Cortex of kidney (tissue), 1 donor: ENCODE measurements around the gene NUDT19.
"Not testable (repeated sequence)": the region's sequence is repeated elsewhere in the genome, so short reads cannot be mapped to it uniquely, and the experiment has no call there.

Experiments
- DNase-seq: peaks from one replicate; lab custom pipeline; 2025; lab: John Stamatoyannopoulos, UW

The NUDT19 gene

GRCh38 chr19:32674931-32675719 is 16.5 kb upstream of the NUDT19 start, which contains the start of gene ANKRD27:
TSS of gene ANKRD27 (minus strand) at chr19:32675180. CDS start at chr19:32659015, 16,165 bp downstream.
- DNase-seq: no peak

- no peak for DNase-seq
Measured at GRCh38 chr19:32675720-32676185, 15.9 kb upstream of the NUDT19 start, which contains the start of gene RGS9BP. TSS of gene RGS9BP (plus strand) at chr19:32675848. CDS start at chr19:32676264, 416 bp downstream.

DNA sequence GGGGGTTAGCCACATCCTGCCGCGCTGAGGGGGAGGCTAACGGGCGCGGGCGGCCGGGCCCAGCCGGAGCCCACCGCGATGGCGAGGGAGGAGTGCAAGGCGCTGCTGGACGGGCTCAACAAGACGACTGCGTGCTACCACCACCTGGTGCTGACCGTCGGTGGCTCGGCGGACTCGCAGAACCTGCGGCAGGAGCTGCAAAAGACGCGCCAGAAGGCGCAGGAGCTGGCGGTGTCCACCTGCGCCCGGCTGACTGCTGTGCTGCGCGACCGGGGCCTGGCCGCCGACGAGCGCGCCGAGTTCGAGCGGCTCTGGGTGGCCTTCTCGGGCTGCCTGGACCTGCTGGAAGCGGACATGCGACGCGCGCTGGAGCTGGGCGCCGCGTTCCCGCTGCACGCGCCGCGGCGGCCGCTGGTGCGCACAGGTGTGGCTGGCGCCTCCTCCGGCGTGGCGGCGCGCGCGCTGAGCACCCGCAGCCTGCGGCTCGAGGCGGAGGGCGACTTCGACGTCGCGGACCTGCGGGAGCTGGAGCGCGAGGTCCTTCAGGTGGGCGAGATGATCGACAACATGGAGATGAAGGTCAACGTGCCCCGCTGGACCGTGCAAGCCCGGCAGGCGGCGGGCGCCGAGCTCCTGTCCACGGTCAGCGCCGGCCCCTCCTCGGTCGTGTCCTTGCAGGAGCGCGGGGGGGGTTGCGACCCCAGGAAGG is 15.3 kb upstream of the NUDT19 start:
- no peak for DNase-seq

DNA sequence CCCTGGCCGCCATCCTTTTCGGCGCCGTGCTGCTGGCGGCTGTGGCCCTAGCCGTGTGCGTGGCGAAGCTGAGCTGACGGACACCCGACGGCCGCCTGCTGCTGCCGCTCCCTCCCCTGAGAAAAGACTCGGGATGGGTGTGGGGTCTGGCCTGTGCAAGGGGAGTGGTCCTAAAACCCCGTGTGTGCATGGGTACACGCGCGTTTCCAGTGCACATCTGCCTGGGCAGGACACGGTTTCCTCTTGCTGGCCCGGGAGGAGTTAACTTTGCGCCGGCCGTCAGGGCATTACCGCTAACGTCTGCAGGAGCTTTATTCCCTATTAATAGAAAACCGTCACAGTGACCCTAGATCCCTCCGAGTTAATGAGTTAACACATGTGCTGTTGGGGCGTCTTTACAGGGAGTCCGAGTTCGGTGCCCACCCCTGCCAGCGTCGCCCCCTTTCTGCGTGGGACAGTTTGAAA is 14.7 kb upstream of the NUDT19 start:
- DNase-seq: no peak

GRCh38 chr19:32677657-32678056 is 14.0 kb upstream of the NUDT19 start:
- DNase-seq: no peak

- DNase-seq: no peak
Measured at GRCh38 chr19:32680986-32681385, 10.6 kb upstream of the NUDT19 start.

GRCh38 chr19:32682317-32682716 is 9.3 kb upstream of the NUDT19 start:
- DNase-seq: no peak

DNA sequence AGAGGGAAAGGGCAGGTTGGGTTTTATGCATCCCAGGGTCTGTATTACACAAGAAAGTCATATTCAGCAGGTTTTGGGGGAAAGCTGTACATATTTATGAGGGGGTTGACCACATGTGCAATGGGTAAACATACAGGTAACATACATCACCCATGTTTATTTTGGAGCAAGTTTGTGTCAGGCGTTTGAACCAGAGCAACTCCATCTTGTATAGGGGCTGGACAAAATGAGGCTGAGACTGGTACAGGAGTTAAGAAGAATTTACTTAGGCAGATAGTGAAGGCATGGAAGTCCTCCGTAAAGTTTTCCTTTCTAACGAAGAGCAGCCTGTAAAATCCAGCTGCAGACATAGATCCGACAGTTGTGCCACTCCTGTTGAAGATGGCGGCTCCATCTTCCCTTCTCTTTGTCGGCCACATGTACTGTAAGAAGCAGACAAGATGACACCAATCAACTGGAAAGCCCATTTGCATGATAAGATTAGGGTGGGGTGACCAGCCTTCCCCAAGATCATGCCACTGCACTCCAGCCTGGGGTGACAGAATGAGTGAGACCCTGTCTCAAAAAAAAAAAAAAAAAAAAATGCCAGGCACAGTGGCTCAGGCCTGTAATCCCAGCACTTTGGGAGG is 4.7 kb upstream of the NUDT19 start:
- DNase-seq: no peak

DNA sequence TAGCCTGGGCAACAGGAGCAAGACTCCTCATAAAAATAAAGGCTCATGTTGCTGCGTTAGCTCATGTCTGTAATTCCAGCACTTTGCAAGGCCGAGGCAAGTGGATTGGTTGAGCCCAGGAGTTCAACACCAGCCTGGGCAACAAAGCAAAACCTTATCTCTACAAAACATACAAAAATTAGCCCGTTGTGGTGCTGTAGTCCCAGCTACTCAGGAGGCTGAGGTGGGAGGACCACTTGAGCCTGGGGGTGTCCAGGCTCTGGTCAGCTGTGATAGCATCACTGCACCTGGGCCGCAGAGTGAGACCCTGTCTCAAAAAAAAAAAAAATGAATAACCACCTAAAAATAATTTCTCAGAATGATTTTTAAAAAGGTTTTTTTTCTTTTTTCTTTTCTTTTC is 3.9 kb upstream of the NUDT19 start:
- no peak for DNase-seq

DNA sequence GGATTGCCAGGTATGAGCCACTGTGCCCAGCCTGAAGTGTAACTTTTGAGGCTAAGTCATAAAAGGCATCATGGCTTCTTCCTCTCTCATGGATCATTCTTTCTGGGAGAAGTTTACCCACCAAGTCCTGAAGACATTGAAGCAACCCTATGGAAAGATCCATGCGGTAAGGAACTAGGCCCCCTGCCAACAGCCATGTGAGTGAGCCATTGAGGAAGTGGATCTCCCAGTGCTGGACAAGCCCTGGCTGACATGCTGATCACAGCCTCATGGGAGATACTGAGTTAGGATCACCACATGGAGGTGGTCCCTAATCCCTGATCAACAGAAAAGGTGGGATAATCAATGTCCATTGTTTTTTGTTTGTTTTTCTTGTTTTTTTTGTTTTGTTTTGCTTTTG is 3.3 kb upstream of the NUDT19 start:
- no peak for DNase-seq

DNA sequence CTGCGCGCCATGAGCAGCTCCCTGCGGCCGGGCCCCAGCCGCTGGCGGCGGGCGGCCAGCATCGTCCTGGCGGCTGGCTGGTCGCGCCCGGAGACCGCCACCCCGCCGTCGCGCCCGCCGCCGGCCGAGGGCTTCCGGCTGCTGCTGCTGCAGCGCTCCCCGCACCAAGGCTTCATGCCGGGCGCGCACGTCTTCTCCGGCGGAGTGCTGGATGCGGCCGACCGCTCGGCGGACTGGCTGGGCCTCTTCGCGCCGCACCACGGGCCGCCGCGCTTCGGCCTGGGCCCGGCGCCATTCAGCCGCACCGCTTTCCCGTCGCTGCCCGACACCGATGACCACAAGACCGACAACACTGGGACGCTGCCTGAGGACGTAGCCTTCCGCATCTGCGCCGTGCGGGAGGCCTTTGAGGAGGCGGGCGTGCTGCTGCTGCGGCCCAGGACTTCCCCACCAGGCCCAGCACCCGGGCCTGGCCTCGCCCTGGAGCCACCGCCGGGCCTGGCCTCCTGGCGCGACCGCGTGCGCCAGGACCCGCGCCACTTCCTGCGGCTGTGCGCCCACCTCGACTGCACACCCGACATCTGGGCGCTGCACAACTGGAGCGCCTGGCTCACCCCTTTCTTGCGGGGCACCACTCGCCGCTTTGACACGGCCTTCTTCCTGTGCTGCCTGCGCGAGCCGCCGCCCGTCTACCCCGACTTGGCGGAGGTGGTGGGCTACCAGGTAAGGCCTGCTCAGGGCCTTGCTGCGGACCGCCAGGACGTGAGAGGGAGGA is 518 bp downstream of the NUDT19 start:
- DNase-seq: no peak

- DNase-seq: no peak
Measured at GRCh38 chr19:32692727-32693061, 1.1 kb downstream of the NUDT19 start.

DNA sequence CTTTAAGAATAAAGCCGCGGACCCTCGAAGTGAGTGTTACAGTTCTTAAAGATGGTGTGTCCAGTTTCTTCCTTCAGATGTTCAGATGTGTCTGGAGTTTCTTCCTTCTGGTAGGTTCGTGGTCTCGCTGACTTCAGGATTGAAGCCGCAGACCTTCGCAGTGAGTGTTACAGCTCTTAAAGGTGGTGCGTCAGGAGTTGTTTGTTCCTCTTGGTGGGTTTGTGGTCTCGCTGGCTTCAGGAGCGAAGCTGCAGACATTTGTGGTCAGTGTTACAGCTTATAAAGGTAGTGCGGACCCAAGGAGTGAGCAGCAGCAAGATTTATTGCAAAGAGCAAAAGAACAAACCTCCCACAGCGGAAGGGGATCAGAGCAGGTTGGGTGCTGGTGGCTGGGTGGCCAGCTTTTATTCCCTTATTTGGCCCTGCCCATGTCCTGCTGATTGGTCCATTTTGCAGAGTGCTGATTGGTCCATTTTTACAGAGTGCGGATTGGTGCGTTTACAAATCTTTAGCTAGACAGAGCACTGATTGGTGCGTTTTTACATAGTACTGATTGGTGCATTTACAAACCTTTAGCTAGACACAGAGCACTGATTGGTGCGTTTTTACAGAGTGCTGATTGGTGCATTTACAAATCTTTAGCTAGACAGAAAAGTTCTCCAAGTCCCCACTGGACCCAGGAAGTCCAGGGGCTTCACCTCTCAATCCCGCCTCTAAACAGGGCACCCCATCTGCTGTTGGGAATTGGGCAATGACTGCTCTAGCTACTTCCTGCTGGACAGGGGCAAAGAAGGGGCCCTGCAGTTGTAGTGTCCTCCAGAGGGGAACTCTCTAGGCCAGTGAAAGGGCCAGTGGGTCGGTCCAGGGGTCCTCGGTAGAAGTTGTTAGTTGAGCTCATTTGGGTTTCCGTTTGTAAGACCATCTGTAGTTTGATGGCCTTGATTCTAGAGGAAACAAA is 1.8 kb downstream of the NUDT19 start:
- DNase-seq: not testable (repeated sequence)

GRCh38 chr19:32694316-32694715 is 2.7 kb downstream of the NUDT19 start:
- not testable (repeated sequence) for DNase-seq

- not testable (repeated sequence) for DNase-seq
Measured at GRCh38 chr19:32694851-32695250, 3.2 kb downstream of the NUDT19 start.

DNA sequence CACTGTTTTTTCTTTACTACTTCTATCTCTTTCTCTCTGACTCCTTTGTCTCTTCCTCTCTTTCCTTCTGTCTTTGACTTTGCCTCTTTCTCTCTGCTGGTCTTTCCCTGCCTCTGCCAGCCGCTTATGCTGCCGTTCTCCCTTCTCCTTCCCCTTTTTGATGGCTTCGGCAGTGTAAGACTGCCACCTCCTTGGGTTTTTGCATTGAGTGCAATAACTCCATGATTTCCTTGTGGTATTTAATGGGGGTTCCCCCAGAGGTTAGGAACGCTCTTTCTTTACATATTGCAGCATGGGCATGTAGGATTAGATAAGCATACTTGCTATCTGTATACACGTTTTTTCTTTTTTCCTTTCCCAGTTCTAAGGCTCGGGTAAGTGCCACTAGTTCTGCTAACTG is 3.9 kb downstream of the NUDT19 start:
- DNase-seq: not testable (repeated sequence)

- DNase-seq: not testable (repeated sequence)
Measured at GRCh38 chr19:32696771-32697170, 5.2 kb downstream of the NUDT19 start.

- DNase-seq: not testable (repeated sequence)
Measured at GRCh38 chr19:32700129-32700528, 8.5 kb downstream of the NUDT19 start.

- no peak for DNase-seq
Measured at GRCh38 chr19:32702010-32702409, 10.4 kb downstream of the NUDT19 start.

DNA sequence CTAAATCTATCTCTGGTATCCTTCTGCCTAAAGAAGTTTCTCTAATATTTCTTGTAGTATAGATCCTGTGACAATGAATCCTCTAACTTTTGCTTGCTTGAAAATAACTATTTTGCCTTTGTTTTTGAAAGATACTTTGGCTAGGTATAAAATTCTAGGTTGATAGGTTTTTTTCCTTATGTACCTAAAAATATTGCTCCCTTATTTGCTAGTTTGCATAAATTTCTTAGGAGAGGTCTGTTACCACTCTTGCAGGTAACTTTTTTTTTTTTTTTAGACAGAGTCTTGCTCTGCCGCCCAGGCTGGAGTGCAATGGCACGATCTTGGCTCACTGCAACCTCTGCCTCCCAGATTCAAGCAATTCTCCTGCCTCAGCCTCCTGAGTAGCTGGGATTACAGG is 12.4 kb downstream of the NUDT19 start:
- not testable (repeated sequence) for DNase-seq

- DNase-seq: no peak
Measured at GRCh38 chr19:32708457-32708856, 16.8 kb downstream of the NUDT19 start.
